ENCODE results near the gene ADRA2B. TPM values are rescaled to one million over a fixed set of nuclear protein-coding genes. Genes with fewer than 3 reads are reported as not detected.
"Not testable (repeated sequence)": the region's sequence is repeated elsewhere in the genome, so short reads cannot be mapped to it uniquely, and the experiment has no call there.

ADRA2B gene
- total RNA-seq, 6 donors from 2014 or later: 0.15 to 1.0 (median 0.31) TPM

- ATAC-seq (ENCODE audit: low FRiP score in 2 of 2); H3K9me3 ChIP-seq; DNase-seq; H3K4me1 ChIP-seq; H3K27me3 ChIP-seq; H3K36me3 ChIP-seq; H3K4me3 ChIP-seq; H3K27ac ChIP-seq: not testable (repeated sequence)
- WGBS, 2 donors: 62 to 97% methylated on average over 2 to 4 of the region's 4 CpGs
These were observed 50.4 kb downstream of the ADRA2B start for GRCh38 chr2:96065954-96066353.

DNA sequence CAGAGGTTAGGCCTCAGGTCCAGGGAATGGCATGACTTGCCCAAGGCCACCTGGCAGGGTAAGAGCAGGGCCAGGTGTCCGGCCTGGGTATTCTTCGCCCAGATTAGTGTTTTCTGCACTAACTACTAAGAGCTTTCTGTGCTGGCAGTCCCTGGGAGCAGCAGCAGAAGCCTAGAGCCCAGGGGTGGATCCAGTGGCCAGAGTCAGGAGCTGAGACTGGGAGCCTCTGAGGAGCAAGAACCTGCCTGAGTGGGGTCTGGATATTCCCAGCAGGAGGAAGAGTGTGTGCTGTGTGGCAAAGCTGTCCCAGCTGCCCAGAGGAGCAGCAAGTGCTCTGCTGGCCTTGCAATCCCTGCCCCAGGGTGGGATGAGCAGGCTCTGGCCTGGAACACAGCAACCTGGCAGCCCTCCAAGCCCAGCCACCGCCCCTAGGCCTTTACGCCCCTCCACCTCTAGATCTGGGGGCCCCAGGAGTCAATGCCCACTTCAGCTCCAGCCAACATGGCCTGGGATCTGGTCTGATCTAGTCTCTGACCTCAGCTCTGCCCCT is 50.9 kb downstream of the ADRA2B start:
- 71 to 92% methylated on average over 3 to 4 of the region's 4 CpGs for WGBS, 2 donors
- Histone ChIP-seq H3K9me3 (no peaks in the 10 kb centered on the region), H3K27ac (no peak overlapping the region), H3K36me3 (no peaks in the 10 kb centered on the region), H3K4me1 (no peaks in the 10 kb centered on the region), H3K27me3 (no peaks in the 10 kb centered on the region), H3K4me3 (no peak overlapping the region)
- no peak for ATAC-seq (ENCODE audit: low FRiP score in 2 of 2)
- no peak for TF ChIP-seq POLR2A (IDR thresholded peaks at IDR 0.05)
- DNase-seq: peak in 1 of 2 donors; percentile 75

DNA sequence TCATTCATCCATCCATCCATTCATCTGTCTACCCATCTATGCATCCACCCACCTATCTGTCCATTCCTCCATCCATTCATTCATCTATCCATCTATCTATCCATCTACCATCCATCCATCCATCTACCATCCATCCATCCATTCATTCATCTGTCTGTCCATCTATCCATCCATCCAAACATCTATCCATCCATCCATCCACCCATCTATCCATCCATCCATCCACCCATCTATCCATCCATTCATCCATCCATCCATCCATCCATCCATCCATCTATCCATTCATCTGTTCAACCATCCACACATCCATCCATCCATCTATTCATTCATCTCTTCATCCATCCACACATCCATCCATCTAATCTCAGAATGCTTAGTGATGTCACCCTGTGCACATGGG is 51.6 kb downstream of the ADRA2B start:
- not testable (repeated sequence) for DNase-seq; H3K27ac ChIP-seq; H3K36me3 ChIP-seq; H3K4me3 ChIP-seq; ATAC-seq (ENCODE audit: low FRiP score in 2 of 2); H3K9me3 ChIP-seq; H3K27me3 ChIP-seq; H3K4me1 ChIP-seq

DNA sequence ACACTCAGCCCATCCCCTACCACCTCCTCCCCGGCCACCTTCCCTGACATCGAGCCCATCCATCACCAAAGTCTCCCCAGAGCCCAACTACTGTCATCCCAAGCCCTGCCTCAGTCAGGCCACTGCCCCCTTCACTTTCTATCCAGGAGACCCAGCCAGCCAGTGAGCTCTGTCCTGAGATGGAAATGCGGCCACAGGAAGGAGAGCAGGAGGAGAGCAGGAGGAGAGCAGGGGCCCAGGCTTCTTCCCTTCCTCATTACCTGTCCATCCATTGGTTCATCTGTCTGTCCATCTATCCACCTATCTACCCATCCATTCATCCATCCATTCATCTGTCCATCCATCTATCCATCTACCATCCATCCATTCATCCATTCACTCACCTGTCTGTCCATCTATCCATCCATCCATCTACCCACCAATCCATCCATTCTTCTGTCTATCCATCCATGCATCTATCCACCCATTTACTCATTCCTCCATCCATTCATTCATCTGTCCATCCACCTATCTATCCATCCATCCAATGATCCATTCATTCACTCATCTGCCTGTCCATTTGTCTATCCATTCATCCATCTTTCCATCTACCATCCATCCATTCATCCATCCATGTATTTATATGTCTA is 52.2 kb downstream of the ADRA2B start:
- WGBS, 2 donors: 85 to 90% methylated on average over 1 to 2 of the region's 3 CpGs
- H3K9me3 ChIP-seq: not testable (repeated sequence)

DNA sequence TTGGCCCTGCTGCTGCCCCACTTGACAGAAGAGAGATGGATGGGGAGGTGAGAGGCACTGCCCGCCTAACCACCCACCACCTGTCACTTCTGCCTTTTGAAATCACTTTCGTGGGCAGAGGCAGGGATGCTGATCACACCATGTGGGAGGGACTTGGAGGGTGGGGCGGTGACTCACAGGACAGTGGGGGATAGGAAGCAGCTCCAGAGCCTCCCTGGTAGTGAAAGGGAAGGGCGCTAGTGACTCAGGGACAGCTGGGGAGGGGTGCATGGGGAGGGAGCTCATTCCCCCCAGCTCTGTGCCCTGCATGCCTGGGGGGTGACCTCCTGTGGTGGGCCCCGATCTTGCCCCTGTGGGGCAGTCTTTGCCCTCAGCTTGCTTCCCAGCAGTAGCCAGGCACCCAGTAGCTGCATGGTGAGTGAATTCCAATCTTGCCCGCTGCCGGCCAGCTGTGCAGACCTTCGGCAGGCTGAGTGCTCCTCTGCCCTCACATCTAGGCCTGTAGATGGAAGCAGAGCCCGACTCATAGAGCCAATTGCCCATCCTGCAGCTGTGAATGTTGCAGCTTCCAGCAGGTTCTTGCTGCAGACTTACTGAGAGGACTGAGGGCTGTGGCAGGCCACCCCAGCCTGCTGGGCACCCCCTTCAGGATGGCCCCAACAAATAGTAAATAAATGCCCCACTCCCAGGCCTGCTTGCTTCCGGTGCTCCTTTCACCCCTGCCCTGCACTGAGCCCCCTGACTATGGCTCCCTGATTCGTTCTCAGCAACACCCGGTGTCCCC is 53.1 kb downstream of the ADRA2B start:
- H3K4me1 ChIP-seq, H3K27me3 ChIP-seq, H3K9me3 ChIP-seq, H3K4me3 ChIP-seq, H3K27ac ChIP-seq, H3K36me3 ChIP-seq: not testable (repeated sequence)
- DNase-seq: peak in 1 of 2 donors; percentile 68
- peak in 1 of 2 donors; percentile 84 for ATAC-seq (ENCODE audit: low FRiP score in 2 of 2)
- peak in 1 of 6 experiments; percentile 30 for TF ChIP-seq CTCF (IDR thresholded peaks at IDR 0.05)
- 54 to 66% methylated on average over 6 to 9 of the region's 12 CpGs for WGBS, 2 donors

More for the DNA sequence above, 52.2 kb downstream of the ADRA2B start:
- not testable (repeated sequence) for ATAC-seq (ENCODE audit: low FRiP score in 2 of 2); H3K4me1 ChIP-seq; H3K27ac ChIP-seq; DNase-seq; H3K27me3 ChIP-seq; H3K4me3 ChIP-seq; H3K36me3 ChIP-seq

Other genes starting within 250 kb of the ADRA2B start
- gene ANKRD36C, start 124.7 kb downstream of the ADRA2B start, total RNA-seq: 10 to 100 TPM; 13.1 to 62.9 (median 30.7) TPM
- gene GPAT2, start 81.7 kb downstream of the ADRA2B start, total RNA-seq: 1 to 10 TPM in 4 of 6 donors, under 1 TPM in 1, not detected in 1; 0.10 to 8.9 (median 3.5) TPM
- 1 to 10 TPM in 1 of 6 donors, under 1 TPM in 2, not detected in 3; 0.23 to 1.3 (median 0.27) TPM for gene ASTL, start 21.9 kb upstream of the ADRA2B start, total RNA-seq
- gene DUSP2, start 28.9 kb upstream of the ADRA2B start, total RNA-seq: 10 to 100 TPM in 4 of 6 donors, 1 to 10 TPM in 2; 6.9 to 21.0 (median 12.5) TPM
- 100 to 1,000 TPM in 4 of 6 donors, 10 to 100 TPM in 2; 76.4 to 226 (median 166) TPM for gene STARD7, start 92.3 kb upstream of the ADRA2B start, total RNA-seq
- gene TMEM127, start 149.4 kb upstream of the ADRA2B start, total RNA-seq: 10 to 100 TPM; 21.0 to 75.8 (median 44.8) TPM
- gene CIAO1, start 149.7 kb upstream of the ADRA2B start, total RNA-seq: 100 to 1,000 TPM in 3 of 6 donors, 10 to 100 TPM in 3; 69.0 to 169 (median 91.0) TPM
- gene SNRNP200, start 189.0 kb upstream of the ADRA2B start, total RNA-seq: 100 to 1,000 TPM in 2 of 6 donors, 10 to 100 TPM in 4; 80.9 to 177 (median 90.9) TPM
- 1 to 10 TPM in 5 of 6 donors, under 1 TPM in 1; 0.57 to 5.5 (median 1.9) TPM for gene ITPRIPL1, start 208.7 kb upstream of the ADRA2B start, total RNA-seq
- 1 to 10 TPM; 1.0 to 2.6 (median 1.7) TPM for gene NCAPH, start 219.2 kb upstream of the ADRA2B start, total RNA-seq

Data from upper lobe of left lung (tissue), 6 donors.